CD14-positive monocyte (primary cell): Measurements from ENCODE around the gene TSGA10IP. TPM values are rescaled to one million over a fixed set of nuclear protein-coding genes. Genes with fewer than 3 reads are reported as not detected.
A peak's percentile ranks its signal among the peaks of the same experiment; 100 is the strongest.

ENCODE experiments used
- DNase-seq, 3 donors: peaks; one replicate each; pipeline ENCODE4 v3.0.0-alpha.2; 2011 to 2022
- H2AFZ ChIP-seq: 2 replicates; pipeline ENCODE4 v1.6.0; 2012; ENCODE audit warnings: mild to moderate bottlenecking, low read depth, low read length, inconsistent platforms; ENCODE audit not compliant: insufficient read depth, poor library complexity, severe bottlenecking
- H3K27ac ChIP-seq, 2 donors: 1 replicate in 1 of 2; 2 replicates in 1 of 2; pipeline ENCODE4 v1.5.1; 2012 to 2013; ENCODE audit warnings: low read length in 2 of 2, control low read depth in 1 of 2, inconsistent platforms in 1 of 2, low read depth in 1 of 2, mild to moderate bottlenecking in 1 of 2
- H3K27me3 ChIP-seq, 2 donors: one replicate each; pipeline versions ENCODE4 v1.6.0 to v1.6.1; 2011 to 2013; ENCODE audit warnings: low read length in 2 of 2; ENCODE audit not compliant: control insufficient read depth in 2 of 2, insufficient read depth in 2 of 2
- H3K36me3 ChIP-seq, 2 donors: replicated peaks in 1 of 2; 1 replicate in 1 of 2; 2 replicates in 1 of 2; pipeline versions ENCODE4 v1.5.1 to v1.6.1; 2012 to 2013; ENCODE audit warnings: low read length in 2 of 2, control low read depth in 1 of 2, inconsistent platforms in 1 of 2, mild to moderate bottlenecking in 1 of 2; ENCODE audit not compliant: insufficient read depth in 2 of 2, control insufficient read depth in 1 of 2
- H3K4me1 ChIP-seq, 2 donors: 1 replicate in 1 of 2; 2 replicates in 1 of 2; pipeline versions ENCODE4 v1.5.1 to v1.6.1; 2012 to 2013; ENCODE audit warnings: low read length in 2 of 2, control low read depth in 1 of 2, inconsistent platforms in 1 of 2, mild to moderate bottlenecking in 1 of 2, moderate library complexity in 1 of 2; ENCODE audit not compliant: insufficient read depth in 2 of 2, control insufficient read depth in 1 of 2
- H3K4me2 ChIP-seq: replicated peaks from 2 replicates; pipeline ENCODE3; 2012; ENCODE audit warnings: low read length, moderate library complexity, mild to moderate bottlenecking; ENCODE audit not compliant: poor library complexity, severe bottlenecking; ENCODE audit errors: extremely low read depth
- H3K4me3 ChIP-seq, 3 experiments: fragments of 200-600 bp in 1 of 3; sonication (generic) in 1 of 3; replicated peaks in 1 of 3; 1 replicate in 2 of 3; 2 replicates in 1 of 3; pipeline ENCODE4 v1.5.1; 2011 to 2013; ENCODE audit warnings: low read length in 3 of 3, mild to moderate bottlenecking in 3 of 3, control low read depth in 2 of 3, low read depth in 2 of 3, inconsistent platforms in 1 of 3, moderate library complexity in 1 of 3
- H3K79me2 ChIP-seq: 2 replicates; pipeline ENCODE4 v1.6.0; 2012; ENCODE audit warnings: mild to moderate bottlenecking, control low read depth, inconsistent platforms, low read length, moderate library complexity; ENCODE audit not compliant: insufficient read depth
- H3K9ac ChIP-seq: 2 replicates; pipeline ENCODE4 v1.6.0; 2017; ENCODE audit warnings: low read length, mild to moderate bottlenecking; ENCODE audit not compliant: insufficient read depth, poor library complexity, severe bottlenecking
- H3K9me3 ChIP-seq, 2 donors: replicated peaks in 1 of 2; 1 replicate in 1 of 2; 2 replicates in 1 of 2; pipeline versions ENCODE4 v1.5.1 to v1.6.1; 2012 to 2013; ENCODE audit warnings: low read length in 2 of 2, control low read depth in 1 of 2; ENCODE audit not compliant: control insufficient read depth in 1 of 2, insufficient read depth in 1 of 2
- H4K20me1 ChIP-seq: 2 replicates; pipeline ENCODE4 v1.6.0; 2012; ENCODE audit warnings: mild to moderate bottlenecking, low read length, control low read depth, moderate library complexity; ENCODE audit not compliant: insufficient read depth
- H3K27ac Mint-ChIP-seq, 7 donors: one replicate each; pipeline ENCODE4 v1.8.0; 2020; ENCODE audit warnings: mild to moderate bottlenecking in 7 of 7, mixed read lengths in 7 of 7, moderate library complexity in 6 of 7, inconsistent platforms in 2 of 7
- H3K27me3 Mint-ChIP-seq, 3 donors: one replicate each; pipeline ENCODE4 v1.8.0; 2021 to 2022; ENCODE audit warnings: low read depth in 3 of 3, mild to moderate bottlenecking in 3 of 3, mixed read lengths in 3 of 3, moderate library complexity in 3 of 3, inconsistent platforms in 1 of 3
- H3K36me3 Mint-ChIP-seq, 2 donors: one replicate each; pipeline ENCODE4 v1.8.0; 2020; ENCODE audit warnings: mixed read lengths in 2 of 2, inconsistent platforms in 1 of 2, mild to moderate bottlenecking in 1 of 2
- H3K4me1 Mint-ChIP-seq: one replicate; pipeline ENCODE4 v1.8.0; 2020; ENCODE audit warnings: mild to moderate bottlenecking, mixed read lengths
- H3K4me3 Mint-ChIP-seq, 2 donors: one replicate each; pipeline ENCODE4 v1.8.0; 2020; ENCODE audit warnings: mild to moderate bottlenecking in 2 of 2, mixed read lengths in 2 of 2, moderate library complexity in 1 of 2
- H3K9me3 Mint-ChIP-seq, 7 donors: one replicate each; pipeline ENCODE4 v1.8.0; 2020 to 2022; ENCODE audit warnings: mixed read lengths in 7 of 7, mild to moderate bottlenecking in 6 of 7, moderate library complexity in 6 of 7, inconsistent platforms in 2 of 7
- WGBS: methylation state at CpG from one replicate; pipeline ENCODE4 v1.1.5; 2013; ENCODE audit warnings: missing lambda C conversion rate; ENCODE audit not compliant: insufficient coverage; 5-methylcytosine and 5-hydroxymethylcytosine counted together
- intact Hi-C, 2 donors: fragments of 100-400 bp; cut with micrococcal nuclease; formaldehyde crosslinking; loops; one replicate each; pipeline versions ENCODE4 v1.15.0 to v1.15.1; 2023
- polyA plus RNA-seq, 3 donors: library from polyadenylated mRNA; depleted of rRNA in 1 of 3; unstranded in 2 of 3; stranded (reverse) in 1 of 3; fragments of 300-500 nt in 2 of 3; fragments of >200 nt in 1 of 3; fragmentation: Illumina TruSeq in 2 of 3; gene quantifications; 1 replicate in 2 of 3; 2 replicates in 1 of 3; pipeline ENCODE4 v1.2.3, GENCODE V29; 2012 to 2021
- TF ChIP-seq, protein P1 (sequence below): fragments of 200-600 bp; IDR thresholded peaks from one replicate; pipeline ENCODE4 v1.8.0; 2022; ENCODE audit warnings: antibody characterized with exemption, mild to moderate bottlenecking

TSGA10IP gene
- polyA plus RNA-seq, 3 donors = 0.67 to 0.71 TPM; not detected in 1

DNA sequence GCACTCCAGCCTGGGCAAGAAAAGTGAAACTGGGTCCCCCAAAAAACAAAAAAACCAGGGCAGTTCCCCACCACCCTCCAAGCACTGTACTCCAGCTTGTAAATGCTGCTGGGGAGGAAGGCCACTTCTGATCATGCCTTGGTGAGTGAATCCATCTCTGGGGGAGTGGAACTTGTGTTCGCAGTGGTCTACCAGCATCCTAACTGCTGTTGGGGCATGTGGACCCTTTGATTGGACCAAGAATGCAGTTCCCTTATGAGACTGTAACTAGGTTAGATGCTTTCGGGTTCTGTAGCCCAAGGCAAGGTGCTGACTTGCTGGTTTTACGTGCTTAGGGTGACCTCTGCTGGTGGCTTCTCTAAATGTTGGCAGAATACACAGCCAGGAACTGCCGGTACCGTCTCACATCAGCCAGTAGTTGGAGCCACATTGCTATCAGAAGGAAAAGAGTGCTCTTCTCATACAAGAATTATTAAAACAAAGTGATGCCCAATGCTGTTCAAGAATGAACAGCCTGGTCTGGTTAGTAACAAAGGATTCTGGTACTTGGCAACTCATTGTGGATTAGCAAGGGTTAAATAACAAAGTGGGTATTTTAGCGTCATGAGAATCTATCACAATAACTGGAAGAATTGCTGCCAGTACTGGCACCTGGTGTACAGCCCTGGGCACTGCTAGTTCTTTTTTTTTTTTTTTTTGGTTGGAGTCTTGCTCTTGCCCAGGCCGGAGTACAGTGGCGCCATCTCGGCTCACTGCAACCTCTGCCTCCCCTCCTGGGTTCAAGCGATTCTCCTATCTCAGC lies 43.7 kb downstream of the TSGA10IP start:
- Mint-ChIP-seq H3K27me3 (no peaks in the 10 kb centered on the region), H3K36me3 (peaks cover 5 to 19% of the 10 kb centered on the region in 2 donors), H3K27ac (peak overlapping the region; percentile 48 to 87 (median 75)), H3K4me3 (no peak overlapping the region), H3K4me1 (peaks cover 12% of the 10 kb centered on the region), H3K9me3 (no peaks in the 10 kb centered on the region)
- Histone ChIP-seq H4K20me1 (no peaks in the 10 kb centered on the region), H3K79me2 (no peaks in the 10 kb centered on the region), H3K36me3 (peaks cover 0 to 10% of the 10 kb centered on the region in 2 donors), H3K9ac (no peak overlapping the region), H2AFZ (no peak overlapping the region), H3K4me3 (no peak overlapping the region), H3K4me2 (no peak overlapping the region), H3K9me3 (no peaks in the 10 kb centered on the region), H3K27me3 (no peaks in the 10 kb centered on the region), H3K4me1 (peaks cover 16 to 24% of the 10 kb centered on the region in 2 donors), H3K27ac (peak overlapping the region; percentile 5 to 31)
- TF ChIP-seq, protein P1, sequence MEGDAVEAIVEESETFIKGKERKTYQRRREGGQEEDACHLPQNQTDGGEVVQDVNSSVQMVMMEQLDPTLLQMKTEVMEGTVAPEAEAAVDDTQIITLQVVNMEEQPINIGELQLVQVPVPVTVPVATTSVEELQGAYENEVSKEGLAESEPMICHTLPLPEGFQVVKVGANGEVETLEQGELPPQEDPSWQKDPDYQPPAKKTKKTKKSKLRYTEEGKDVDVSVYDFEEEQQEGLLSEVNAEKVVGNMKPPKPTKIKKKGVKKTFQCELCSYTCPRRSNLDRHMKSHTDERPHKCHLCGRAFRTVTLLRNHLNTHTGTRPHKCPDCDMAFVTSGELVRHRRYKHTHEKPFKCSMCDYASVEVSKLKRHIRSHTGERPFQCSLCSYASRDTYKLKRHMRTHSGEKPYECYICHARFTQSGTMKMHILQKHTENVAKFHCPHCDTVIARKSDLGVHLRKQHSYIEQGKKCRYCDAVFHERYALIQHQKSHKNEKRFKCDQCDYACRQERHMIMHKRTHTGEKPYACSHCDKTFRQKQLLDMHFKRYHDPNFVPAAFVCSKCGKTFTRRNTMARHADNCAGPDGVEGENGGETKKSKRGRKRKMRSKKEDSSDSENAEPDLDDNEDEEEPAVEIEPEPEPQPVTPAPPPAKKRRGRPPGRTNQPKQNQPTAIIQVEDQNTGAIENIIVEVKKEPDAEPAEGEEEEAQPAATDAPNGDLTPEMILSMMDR = peak; percentile 99
- intact Hi-C loops = loop anchor here (1.0 to 5.0 kb wide), 5 partner anchors 33 to 362 kb away; partner anchors contain the start of gene KAT5 (in 2 of the 2)
- 6% methylated on average over 4 of the region's 10 CpGs for WGBS
- peak; percentile 90 to 92 (median 90) for DNase-seq

DNA sequence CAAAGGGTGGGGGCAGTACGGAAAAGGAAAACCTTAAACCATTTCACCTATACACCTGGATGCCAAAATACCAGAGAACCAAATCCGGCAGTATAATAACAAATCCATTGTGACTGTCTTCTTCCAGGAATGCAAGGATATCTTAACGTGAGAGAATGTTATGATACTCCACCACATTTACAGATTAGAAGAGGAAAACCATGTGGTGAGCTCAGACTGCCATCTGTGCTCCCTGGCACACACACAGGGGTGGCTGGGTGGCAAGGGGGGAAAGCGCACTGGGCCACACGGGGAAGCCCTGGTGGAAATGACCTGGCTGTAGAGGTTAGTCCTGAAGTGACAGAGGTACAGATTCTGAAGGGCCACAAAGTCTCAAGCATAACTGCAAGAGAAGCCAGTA lies 46.8 kb downstream of the TSGA10IP start:
- no peaks in the 10 kb centered on the region for H3K79me2 ChIP-seq
- no peak overlapping the region for H3K27ac ChIP-seq
- no peaks in the 10 kb centered on the region for H3K27me3 ChIP-seq
- no peak for DNase-seq
- intact Hi-C loops = loop anchor here in 1 of 2 donors (10.0 kb wide), 1 partner anchor 367 kb away; no protein-coding TSS in a partner anchor
- no peaks in the 10 kb centered on the region for H3K27me3 Mint-ChIP-seq
- H4K20me1 ChIP-seq = peaks cover under 1% of the 10 kb centered on the region
- no peak overlapping the region for H2AFZ ChIP-seq
- peak overlapping the region in 1 of 7 donors; percentile 14 for H3K27ac Mint-ChIP-seq
- no peaks in the 10 kb centered on the region for H3K9me3 ChIP-seq
- no peak overlapping the region for H3K4me3 ChIP-seq
- no peak overlapping the region for H3K4me3 Mint-ChIP-seq
- H3K4me1 ChIP-seq = peaks cover 3 to 9% of the 10 kb centered on the region in 2 donors
- no peaks in the 10 kb centered on the region for H3K9me3 Mint-ChIP-seq
- no peak overlapping the region for H3K9ac ChIP-seq
- peaks cover 6% of the 10 kb centered on the region for H3K4me1 Mint-ChIP-seq
- TF ChIP-seq, protein P1 = no peak
- peaks cover 2 to 21% of the 10 kb centered on the region in 2 donors for H3K36me3 ChIP-seq
- H3K36me3 Mint-ChIP-seq = peaks cover 12 to 43% of the 10 kb centered on the region in 2 donors
- WGBS = 100% methylated on average over 2 of the region's 5 CpGs
- H3K4me2 ChIP-seq = no peak overlapping the region
